T-cell (primary cell): ENCODE measurements around the gene DOHH. TPM values are rescaled to one million over a fixed set of nuclear protein-coding genes. Genes with fewer than 3 reads are reported as not detected.

Experiments used
- ATAC-seq, 4 experiments: fragments of 200-7000 bp in 3 of 4; fragments of 150-1000 bp in 1 of 4; cut with Tn5 transposase; replicated peaks in 1 of 4; 1 replicate in 3 of 4; 2 replicates in 1 of 4; pipeline ENCODE4 v1.10.0; 2021; ENCODE audit warnings: moderate library complexity in 3 of 4, mild to moderate bottlenecking in 2 of 4, moderate number of reproducible peaks in 1 of 4
- CTCF ChIA-PET, 2 donors: fragments of 300-600 bp; sonication (Branson Sonifier 250); formaldehyde crosslinking; loops; one replicate each; lab custom pipeline; 2022; ENCODE audit warnings: antibody characterized with exemption in 2 of 2; lab: Charles Lee
- POLR2A ChIA-PET, 2 donors: fragments of 300-600 bp; sonication (Branson Sonifier 250); formaldehyde crosslinking; loops; one replicate each; lab custom pipeline; 2022; ENCODE audit warnings: antibody characterized with exemption in 2 of 2; lab: Charles Lee
- DNase-seq, 35 experiments: peaks; one replicate each; pipeline versions ENCODE4 v3.0.0 to v3.0.0-alpha.2; 2013 to 2023
- H3K27ac ChIP-seq: one replicate; pipeline ENCODE4 v1.5.1; 2013; ENCODE audit warnings: low read length
- H3K27me3 ChIP-seq, 2 experiments: replicated peaks in 1 of 2; 1 replicate in 1 of 2; 2 replicates in 1 of 2; pipeline versions ENCODE4 v1.6.1 to v1.7.0; 2013; ENCODE audit warnings: low read length in 1 of 2, mixed read lengths in 1 of 2; ENCODE audit not compliant: control insufficient read depth in 2 of 2, insufficient read depth in 2 of 2; ENCODE audit errors: extremely low read depth in 1 of 2
- H3K36me3 ChIP-seq, 2 donors: 1 replicate in 1 of 2; 2 replicates in 1 of 2; pipeline versions ENCODE4 v1.6.1 to v1.7.0; 2013; ENCODE audit warnings: low read length in 1 of 2; ENCODE audit not compliant: control insufficient read depth in 2 of 2, insufficient read depth in 1 of 2; ENCODE audit errors: extremely low read depth in 1 of 2
- H3K4me1 ChIP-seq, 2 experiments: 1 replicate in 1 of 2; 2 replicates in 1 of 2; pipeline versions ENCODE4 v1.6.1 to v1.7.0; 2013; ENCODE audit warnings: low read length in 2 of 2, mixed read lengths in 1 of 2; ENCODE audit not compliant: insufficient read depth in 2 of 2, control insufficient read depth in 1 of 2; ENCODE audit errors: extremely low read depth in 1 of 2
- H3K4me3 ChIP-seq, 2 donors: 1 replicate in 1 of 2; 2 replicates in 1 of 2; pipeline versions ENCODE4 v1.5.1 to v1.7.0; 2013; ENCODE audit warnings: mild to moderate bottlenecking in 2 of 2, low read length in 1 of 2, moderate library complexity in 1 of 2; ENCODE audit not compliant: control insufficient read depth in 1 of 2; ENCODE audit errors: extremely low read depth in 1 of 2
- H3K9me3 ChIP-seq: 2 replicates; pipeline ENCODE4 v1.7.0; 2013
- H3K27ac Mint-ChIP-seq, 2 donors: one replicate each; pipeline ENCODE4 v1.8.0; 2020 to 2021; ENCODE audit warnings: mild to moderate bottlenecking in 2 of 2, mixed read lengths in 2 of 2
- H3K27me3 Mint-ChIP-seq, 2 donors: one replicate each; pipeline ENCODE4 v1.8.0; 2021 to 2022; ENCODE audit warnings: mixed read lengths in 2 of 2
- H3K36me3 Mint-ChIP-seq: one replicate; pipeline ENCODE4 v1.8.0; 2021; ENCODE audit warnings: mixed read lengths
- H3K4me1 Mint-ChIP-seq, 3 donors: one replicate each; pipeline ENCODE4 v1.8.0; 2020 to 2022; ENCODE audit warnings: mixed read lengths in 3 of 3, mild to moderate bottlenecking in 1 of 3
- H3K4me3 Mint-ChIP-seq, 3 donors: one replicate each; pipeline ENCODE4 v1.8.0; 2020 to 2022; ENCODE audit warnings: mild to moderate bottlenecking in 3 of 3, mixed read lengths in 3 of 3, moderate library complexity in 3 of 3
- H3K9me3 Mint-ChIP-seq, 3 donors: one replicate each; pipeline ENCODE4 v1.8.0; 2020 to 2022; ENCODE audit warnings: mixed read lengths in 3 of 3
- WGBS: methylation state at CpG from one replicate; pipeline ENCODE4 v1.1.5; 2013; ENCODE audit warnings: missing lambda C conversion rate; ENCODE audit not compliant: insufficient coverage; 5-methylcytosine and 5-hydroxymethylcytosine counted together
- total RNA-seq, 35 experiments: library from RNA in 6 of 35; stranded (reverse) in 6 of 35; fragments of 120-200 nt in 1 of 35; gene quantifications; one replicate each; pipeline versions ENCODE4 v1.2.1 to v1.2.4 and lab custom pipeline; 2013 to 2026

Gene DOHH
- total RNA-seq, 5 donors from 2014 or later (not counting 1 experiment from before 2014, with no cell fraction given): 5.0 to 12.3 (median 11.1) TPM

- Mint-ChIP-seq H3K9me3 (no peaks in the 10 kb centered on the region), H3K27ac (no peak overlapping the region), H3K36me3 (peaks cover 11% of the 10 kb centered on the region), H3K4me1 (peaks cover 12 to 30% (median 23%) of the 10 kb centered on the region in 3 donors), H3K27me3 (no peaks in the 10 kb centered on the region), H3K4me3 (no peak overlapping the region)
- peaks cover 0 to 23% of the 10 kb centered on the region in 2 experiments for H3K4me1 ChIP-seq
- ATAC-seq (no peak), DNase-seq (no peak)
- no peak overlapping the region for H3K4me3 ChIP-seq
- no peaks in the 10 kb centered on the region for H3K9me3 ChIP-seq
- no peaks in the 10 kb centered on the region for H3K27me3 ChIP-seq
- peaks cover 22 to 52% of the 10 kb centered on the region in 2 donors for H3K36me3 ChIP-seq
- CTCF ChIA-PET: no interaction called here
- 87% methylated on average over 4 of the region's 7 CpGs for WGBS
- no peak overlapping the region for H3K27ac ChIP-seq
- POLR2A ChIA-PET: no interaction called here
Observed at GRCh38 chr19:3521104-3521445, 20.6 kb upstream of the DOHH start.

- Mint-ChIP-seq H3K36me3 (peaks cover 11% of the 10 kb centered on the region), H3K27ac (no peak overlapping the region), H3K4me3 (no peak overlapping the region), H3K27me3 (no peaks in the 10 kb centered on the region), H3K4me1 (peaks cover 15 to 36% (median 28%) of the 10 kb centered on the region in 3 donors), H3K9me3 (no peaks in the 10 kb centered on the region)
- no peak overlapping the region for H3K4me3 ChIP-seq
- no peaks in the 10 kb centered on the region for H3K9me3 ChIP-seq
- peak in 3 of 35 experiments; percentile 14 to 25 (median 17) for DNase-seq
- H3K27me3 ChIP-seq: no peaks in the 10 kb centered on the region
- no peak overlapping the region for H3K27ac ChIP-seq
- peaks cover 22 to 47% of the 10 kb centered on the region in 2 donors for H3K36me3 ChIP-seq
- CTCF ChIA-PET: no interaction called here
- POLR2A ChIA-PET: no interaction called here
- H3K4me1 ChIP-seq: peaks cover 0 to 29% of the 10 kb centered on the region in 2 experiments
- ATAC-seq: no peak
- 94% methylated on average over 36 of the region's 37 CpGs for WGBS
Observed at GRCh38 chr19:3520166-3521103, 20.0 kb upstream of the DOHH start.

GRCh38 chr19:3519126-3519525, 18.7 kb upstream of the DOHH start:
- Mint-ChIP-seq H3K4me1 (peaks cover 15 to 46% (median 39%) of the 10 kb centered on the region in 3 donors), H3K27me3 (no peaks in the 10 kb centered on the region), H3K27ac (no peak overlapping the region), H3K4me3 (no peak overlapping the region), H3K36me3 (peaks cover 9% of the 10 kb centered on the region), H3K9me3 (no peaks in the 10 kb centered on the region)
- CTCF ChIA-PET: no interaction called here
- no peak for ATAC-seq
- H3K27ac ChIP-seq: no peak overlapping the region
- DNase-seq: no peak
- peaks cover 0 to 37% of the 10 kb centered on the region in 2 experiments for H3K4me1 ChIP-seq
- peaks cover 19 to 39% of the 10 kb centered on the region in 2 donors for H3K36me3 ChIP-seq
- POLR2A ChIA-PET: no interaction called here
- H3K9me3 ChIP-seq: no peaks in the 10 kb centered on the region
- no peak overlapping the region for H3K4me3 ChIP-seq
- WGBS: 97% methylated on average over 16 of the region's 18 CpGs
- no peaks in the 10 kb centered on the region for H3K27me3 ChIP-seq

- peaks cover 15 to 34% of the 10 kb centered on the region in 2 donors for H3K36me3 ChIP-seq
- Mint-ChIP-seq H3K27me3 (no peaks in the 10 kb centered on the region), H3K4me1 (peaks cover 15 to 50% (median 44%) of the 10 kb centered on the region in 3 donors), H3K9me3 (no peaks in the 10 kb centered on the region), H3K27ac (no peak overlapping the region), H3K36me3 (peaks cover 5% of the 10 kb centered on the region), H3K4me3 (no peak overlapping the region)
- H3K9me3 ChIP-seq: no peaks in the 10 kb centered on the region
- no peak for DNase-seq
- no peaks in the 10 kb centered on the region for H3K27me3 ChIP-seq
- no peak for ATAC-seq
- WGBS: 100% methylated on average over 1 of the region's 2 CpGs
- peaks cover 0 to 37% of the 10 kb centered on the region in 2 experiments for H3K4me1 ChIP-seq
- ChIA-PET CTCF (no interaction called here), POLR2A (no interaction called here)
- H3K27ac ChIP-seq: no peak overlapping the region
- no peak overlapping the region for H3K4me3 ChIP-seq
Observed at GRCh38 chr19:3518659-3519058, 18.2 kb upstream of the DOHH start.

GRCh38 chr19:3518255-3518654, 17.8 kb upstream of the DOHH start:
- Mint-ChIP-seq H3K9me3 (no peaks in the 10 kb centered on the region), H3K4me3 (no peak overlapping the region), H3K27me3 (no peaks in the 10 kb centered on the region), H3K36me3 (peaks cover 5% of the 10 kb centered on the region), H3K4me1 (peaks cover 15 to 51% (median 46%) of the 10 kb centered on the region in 3 donors), H3K27ac (no peak overlapping the region)
- Histone ChIP-seq H3K36me3 (peaks cover 14 to 30% of the 10 kb centered on the region in 2 donors), H3K27ac (no peak overlapping the region), H3K9me3 (no peaks in the 10 kb centered on the region), H3K4me1 (peaks cover 0 to 40% of the 10 kb centered on the region in 2 experiments), H3K4me3 (no peak overlapping the region), H3K27me3 (no peaks in the 10 kb centered on the region)
- ChIA-PET POLR2A (no interaction called here), CTCF (interaction anchor here in 1 of 2 donors (0.7 kb wide), 3 partner anchors 49 to 630 kb away, joined by 4 to 8 read pairs (median 4); no protein-coding TSS in a partner anchor)
- 95% methylated on average over 7 of the region's 10 CpGs for WGBS
- DNase-seq: no peak
- ATAC-seq: no peak

GRCh38 chr19:3517638-3518037, 17.2 kb upstream of the DOHH start:
- peaks cover 15 to 52% (median 47%) of the 10 kb centered on the region in 3 donors for H3K4me1 Mint-ChIP-seq
- Histone ChIP-seq H3K27ac (no peak overlapping the region), H3K4me3 (no peak overlapping the region), H3K9me3 (no peaks in the 10 kb centered on the region), H3K36me3 (peaks cover 10 to 25% of the 10 kb centered on the region in 2 donors), H3K4me1 (peaks cover 0 to 46% of the 10 kb centered on the region in 2 experiments), H3K27me3 (no peaks in the 10 kb centered on the region)
- H3K9me3 Mint-ChIP-seq: no peaks in the 10 kb centered on the region
- CTCF ChIA-PET: interaction anchor here in 1 of 2 donors (0.7 kb wide), 4 partner anchors 48 to 1149 kb away, joined by 4 to 8 read pairs (median 4); no protein-coding TSS in a partner anchor
- H3K27me3 Mint-ChIP-seq: no peaks in the 10 kb centered on the region
- WGBS: no CpG with 5 or more reads among the region's 2 CpGs
- peaks cover 5% of the 10 kb centered on the region for H3K36me3 Mint-ChIP-seq
- ATAC-seq (no peak), DNase-seq (no peak)
- H3K27ac Mint-ChIP-seq: no peak overlapping the region
- POLR2A ChIA-PET: interaction anchor here in 1 of 2 donors (0.6 kb wide), 1 partner anchor 79 kb away, joined by 5 read pairs; no protein-coding TSS in a partner anchor
- no peak overlapping the region for H3K4me3 Mint-ChIP-seq
